Transverse colon (tissue), 4 donors: Measurements from ENCODE around the gene ARIH2. TPM values are rescaled to one million over a fixed set of nuclear protein-coding genes. Genes with fewer than 3 reads are reported as not detected.
A peak's percentile ranks its signal among the peaks of the same experiment; 100 is the strongest.

Experiments used
- DNase-seq: peaks from one replicate; pipeline ENCODE4 v3.0.0-alpha.2; 2019
- H3K27ac ChIP-seq, 4 donors: fragments of 200-600 bp; sonication (generic); 2 replicates each; pipeline ENCODE4 v1.5.1; 2016 to 2018; ENCODE audit warnings: inconsistent platforms in 4 of 4
- H3K27me3 ChIP-seq: fragments of 200-600 bp; sonication (generic); 2 replicates; pipeline ENCODE4 v1.5.1; 2017; ENCODE audit warnings: inconsistent platforms
- H3K36me3 ChIP-seq, 4 donors: fragments of 200-600 bp; sonication (generic); 2 replicates each; pipeline ENCODE4 v1.5.1; 2017 to 2019; ENCODE audit warnings: inconsistent platforms in 4 of 4
- H3K4me1 ChIP-seq, 4 donors: fragments of 200-600 bp; sonication (generic); 2 replicates each; pipeline ENCODE4 v1.5.1; 2017 to 2020; ENCODE audit warnings: inconsistent platforms in 4 of 4
- H3K4me3 ChIP-seq, 4 donors: fragments of 200-600 bp; sonication (generic); 1 replicate in 1 of 4; 2 replicates in 3 of 4; pipeline versions ENCODE4 v1.5.1 to v1.6.1; 2017 to 2019; ENCODE audit warnings: inconsistent platforms in 4 of 4
- H3K9me3 ChIP-seq, 2 donors: fragments of 200-600 bp; sonication (generic); 2 replicates each; pipeline ENCODE4 v1.5.1; 2017 to 2019; ENCODE audit warnings: inconsistent platforms in 2 of 2
- EP300 ChIP-seq: sonication (generic); formaldehyde crosslinking; IDR thresholded peaks from one replicate; pipeline ENCODE4 v1.6.1; 2017; ENCODE audit warnings: antibody characterized with exemption, low read depth
- POLR2A ChIP-seq: fragments of 450-650 bp; IDR thresholded peaks from one replicate; pipeline ENCODE4 v1.6.1; 2016; ENCODE audit warnings: antibody characterized with exemption, mild to moderate bottlenecking, moderate library complexity
- POLR2AphosphoS5 ChIP-seq, 3 donors: sonication (generic); formaldehyde crosslinking; IDR thresholded peaks; one replicate each; pipeline ENCODE4 v1.6.1; 2016; ENCODE audit warnings: antibody characterized with exemption in 3 of 3
- WGBS, 2 donors: methylation state at CpG; one replicate each; pipeline ENCODE4 v1.1.5; 2018; ENCODE audit warnings: low coverage in 1 of 2; 5-methylcytosine and 5-hydroxymethylcytosine counted together
- in situ Hi-C, 4 donors: fragments of 200-750 bp; cut with MboI; loops; one replicate each; pipeline versions ENCODE4 v1.15.0 to v1.15.1; 2017; ENCODE audit warnings: low sequenced_read_pairs in 3 of 4, low pct_ligation_motif_present in 1 of 4, low pct_unique_long_range_greater_than_20kb in 1 of 4
- intact Hi-C: fragments of 100-400 bp; cut with DNase I; formaldehyde crosslinking; loops from one replicate; pipeline ENCODE4 v1.15.1; 2023; ENCODE audit warnings: low total_unique reads
- total RNA-seq, 4 donors: library from RNA; depleted of rRNA; stranded (reverse); fragments of >200 nt; gene quantifications; one replicate each; pipeline ENCODE4 v1.1.0, GENCODE V29; 2016
- TF ChIP-seq, protein P1 (sequence below), 5 experiments: fragments of 200-600 bp in 3 of 5; fragments of 450-650 bp in 2 of 5; sonication (generic) in 3 of 5; IDR thresholded peaks; 1 replicate in 2 of 5; 2 replicates in 3 of 5; pipeline ENCODE4 v1.5.1; 2016 to 2017; ENCODE audit warnings: antibody characterized with exemption in 5 of 5, inconsistent platforms in 3 of 5, mild to moderate bottlenecking in 2 of 5, moderate library complexity in 1 of 5

The ARIH2 gene
- total RNA-seq, 4 donors from 2014 or later: 82.6 to 269 (median 115) TPM

GRCh38 chr3:49015072-49015471 is 96.4 kb downstream of the ARIH2 start:
- Histone ChIP-seq H3K4me1 (peaks cover 11 to 32% (median 24%) of the 10 kb centered on the region in 4 donors), H3K36me3 (peaks cover 0 to 12% (median 5%) of the 10 kb centered on the region in 4 donors), H3K9me3 (no peaks in the 10 kb centered on the region), H3K27ac (no peak overlapping the region), H3K27me3 (no peaks in the 10 kb centered on the region), H3K4me3 (no peak overlapping the region)
- 85% methylated on average over 8 of the region's 8 CpGs; no CpG with 5 or more reads in 1 of the 2 donors for whole genome bisulfite sequencing, 2 donors
- in situ Hi-C loops (no loop called here), intact Hi-C loops (no loop called here)
- no peak for TF ChIP-seq POLR2A
- TF ChIP-seq, protein P1, sequence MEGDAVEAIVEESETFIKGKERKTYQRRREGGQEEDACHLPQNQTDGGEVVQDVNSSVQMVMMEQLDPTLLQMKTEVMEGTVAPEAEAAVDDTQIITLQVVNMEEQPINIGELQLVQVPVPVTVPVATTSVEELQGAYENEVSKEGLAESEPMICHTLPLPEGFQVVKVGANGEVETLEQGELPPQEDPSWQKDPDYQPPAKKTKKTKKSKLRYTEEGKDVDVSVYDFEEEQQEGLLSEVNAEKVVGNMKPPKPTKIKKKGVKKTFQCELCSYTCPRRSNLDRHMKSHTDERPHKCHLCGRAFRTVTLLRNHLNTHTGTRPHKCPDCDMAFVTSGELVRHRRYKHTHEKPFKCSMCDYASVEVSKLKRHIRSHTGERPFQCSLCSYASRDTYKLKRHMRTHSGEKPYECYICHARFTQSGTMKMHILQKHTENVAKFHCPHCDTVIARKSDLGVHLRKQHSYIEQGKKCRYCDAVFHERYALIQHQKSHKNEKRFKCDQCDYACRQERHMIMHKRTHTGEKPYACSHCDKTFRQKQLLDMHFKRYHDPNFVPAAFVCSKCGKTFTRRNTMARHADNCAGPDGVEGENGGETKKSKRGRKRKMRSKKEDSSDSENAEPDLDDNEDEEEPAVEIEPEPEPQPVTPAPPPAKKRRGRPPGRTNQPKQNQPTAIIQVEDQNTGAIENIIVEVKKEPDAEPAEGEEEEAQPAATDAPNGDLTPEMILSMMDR (IDR thresholded peaks at IDR 0.05): no peak
- no peak for TF ChIP-seq POLR2AphosphoS5 (IDR thresholded peaks at IDR 0.05)
- TF ChIP-seq EP300: no peak
- no peak for DNase-seq

GRCh38 chr3:49015765-49016164 is 97.1 kb downstream of the ARIH2 start:
- Histone ChIP-seq H3K36me3 (peaks cover 0 to 12% (median 5%) of the 10 kb centered on the region in 4 donors), H3K4me1 (peaks cover 11 to 36% (median 29%) of the 10 kb centered on the region in 4 donors), H3K27me3 (no peaks in the 10 kb centered on the region), H3K4me3 (no peak overlapping the region), H3K27ac (no peak overlapping the region), H3K9me3 (no peaks in the 10 kb centered on the region)
- DNase-seq: no peak
- in situ Hi-C loops: no loop called here
- intact Hi-C loops: no loop called here
- 80 to 84% methylated on average over 1 to 6 of the region's 6 CpGs for WGBS, 2 donors
- no peak for TF ChIP-seq POLR2AphosphoS5 (IDR thresholded peaks at IDR 0.05)

GRCh38 chr3:49016414-49017228 is 98.0 kb downstream of the ARIH2 start:
- H3K4me3 ChIP-seq: no peak overlapping the region
- DNase-seq: no peak
- H3K27ac ChIP-seq: peak overlapping the region in 3 of 4 donors; percentile 99 to 100 (median 100)
- H3K9me3 ChIP-seq: no peaks in the 10 kb centered on the region
- peaks cover 11 to 36% (median 30%) of the 10 kb centered on the region in 4 donors for H3K4me1 ChIP-seq
- no peaks in the 10 kb centered on the region for H3K27me3 ChIP-seq
- intact Hi-C loops (no loop called here), in situ Hi-C loops (no loop called here)
- peaks cover 0 to 12% (median 5%) of the 10 kb centered on the region in 4 donors for H3K36me3 ChIP-seq
- WGBS, 2 donors: 85% methylated on average over 6 of the region's 6 CpGs; no CpG with 5 or more reads in 1 of the 2 donors
- TF ChIP-seq EP300: no peak
- peak in 1 of 3 donors; percentile 5 for TF ChIP-seq POLR2AphosphoS5 (IDR thresholded peaks at IDR 0.05)
- TF ChIP-seq POLR2A: peak; percentile 10

DNA sequence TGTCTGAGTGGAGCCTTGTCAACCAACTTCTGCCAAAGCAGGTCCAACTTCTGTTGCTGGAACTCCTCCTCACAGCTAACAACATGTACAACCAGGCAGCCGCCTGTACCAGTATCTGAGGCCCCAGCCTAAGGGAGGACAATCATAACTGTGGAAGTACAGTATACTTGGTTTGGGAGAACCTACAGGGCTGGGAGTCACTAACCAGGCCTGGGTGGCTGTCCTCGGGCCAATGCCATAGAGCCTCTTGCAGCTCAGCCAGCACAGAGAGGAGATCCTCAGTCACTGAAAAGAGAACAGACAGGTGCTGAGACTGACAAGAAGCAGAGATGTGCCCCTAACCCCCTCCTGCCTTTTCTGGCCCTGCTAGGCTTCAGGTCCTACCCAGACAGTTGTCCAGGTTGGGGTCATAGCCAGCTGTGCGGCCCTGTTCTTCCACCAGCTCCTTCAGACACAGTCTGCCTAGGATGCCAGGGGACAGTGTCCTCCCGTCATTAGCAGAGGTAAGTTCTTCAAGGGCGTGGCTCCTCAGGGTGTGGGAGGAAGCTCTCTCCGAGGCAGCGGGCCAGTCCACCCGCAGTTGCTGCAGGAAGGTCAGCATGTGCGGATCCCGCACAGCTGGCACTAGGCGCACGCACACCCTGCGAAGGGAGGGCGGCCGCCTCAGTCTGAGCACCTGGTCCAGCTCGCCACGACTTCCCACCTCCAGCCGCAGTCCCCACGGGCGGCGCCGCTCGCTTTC is 98.8 kb downstream of the ARIH2 start:
- Histone ChIP-seq H3K9me3 (no peaks in the 10 kb centered on the region), H3K27ac (peak overlapping the region; percentile 99 to 100 (median 100)), H3K4me3 (peak overlapping the region; percentile 54 to 83 (median 74)), H3K36me3 (peaks cover 0 to 12% (median 5%) of the 10 kb centered on the region in 4 donors), H3K4me1 (peaks cover 11 to 38% (median 29%) of the 10 kb centered on the region in 4 donors), H3K27me3 (no peaks in the 10 kb centered on the region)
- intact Hi-C loops: no loop called here
- peak; percentile 75 for DNase-seq
- WGBS, 2 donors: 10% methylated on average over 14 of the region's 23 CpGs; no CpG with 5 or more reads in 1 of the 2 donors
- peak; percentile 64 for TF ChIP-seq POLR2A
- TF ChIP-seq, protein P1 (IDR thresholded peaks at IDR 0.05): no peak
- TF ChIP-seq EP300: no peak
- TF ChIP-seq POLR2AphosphoS5 (IDR thresholded peaks at IDR 0.05): peak; percentile 25 to 78 (median 77)
- in situ Hi-C loops: no loop called here
